Testis (tissue), 5 donors: Measurements from ENCODE around the gene ERICH2. TPM values are rescaled to one million over a fixed set of nuclear protein-coding genes. Genes with fewer than 3 reads are reported as not detected.

Experiments
- DNase-seq: peaks from one replicate; pipeline ENCODE4 v3.0.0-alpha.2; 2019
- H3K27ac ChIP-seq, 2 donors: fragments of 200-600 bp; sonication (generic); one replicate each; pipeline ENCODE4 v1.5.1; 2019
- H3K27me3 ChIP-seq: fragments of 200-600 bp; sonication (generic); one replicate; pipeline ENCODE4 v1.5.1; 2019
- H3K36me3 ChIP-seq: fragments of 200-600 bp; sonication (generic); one replicate; pipeline ENCODE4 v1.5.1; 2017; ENCODE audit warnings: low read depth; ENCODE audit errors: missing control alignments
- H3K4me1 ChIP-seq: fragments of 200-600 bp; sonication (generic); one replicate; pipeline ENCODE4 v1.5.1; 2019
- H3K4me3 ChIP-seq, 2 donors: fragments of 200-600 bp; sonication (generic); one replicate each; pipeline ENCODE4 v1.5.1; 2017 to 2019
- H3K9me3 ChIP-seq: fragments of 200-600 bp; sonication (generic); one replicate; pipeline ENCODE4 v1.5.1; 2017
- CTCF ChIP-seq, 3 experiments: fragments of 450-650 bp in 2 of 3; fragments of 200-600 bp in 1 of 3; sonication (generic) in 1 of 3; IDR thresholded peaks; one replicate each; pipeline ENCODE4 v1.5.1; 2016 to 2019; ENCODE audit warnings: antibody characterized with exemption in 3 of 3, mild to moderate bottlenecking in 2 of 3, moderate library complexity in 1 of 3
- POLR2A ChIP-seq: fragments of 450-650 bp; IDR thresholded peaks from one replicate; pipeline ENCODE4 v1.6.1; 2017; ENCODE audit warnings: antibody characterized with exemption, mild to moderate bottlenecking, moderate library complexity
- WGBS, 2 donors: methylation state at CpG; one replicate each; pipeline ENCODE4 v1.1.5; 2018; 5-methylcytosine and 5-hydroxymethylcytosine counted together
- intact Hi-C: fragments of 100-400 bp; cut with DNase I; formaldehyde crosslinking; loops from one replicate; pipeline ENCODE4 v1.15.1; 2023; ENCODE audit warnings: low total_unique reads
- long read RNA-seq, 2 donors: transcript quantifications; one replicate each; lab custom pipeline, GENCODE V29; 2026
- polyA plus RNA-seq: library from polyadenylated mRNA; stranded (reverse); fragments of 350-450 nt; fragmentation: Illumina TruSeq; extraction: RNeasy Lipid Tissue Mini Kit (QIAGEN cat#74804); gene quantifications from one replicate; pipeline ENCODE4 v1.2.3, GENCODE V29; 2014; ENCODE audit warnings: low read depth, low replicate concordance; ENCODE audit not compliant: insufficient read depth
- total RNA-seq, 2 donors: library from RNA; depleted of rRNA; stranded (reverse); fragments of >200 nt; gene quantifications; one replicate each; pipeline ENCODE4 v1.2.3, GENCODE V29; 2016

The ERICH2 gene
- 10 to 100 TPM; 36.5 to 78.8 TPM for total RNA-seq
- polyA plus RNA-seq = 126 TPM
- long read RNA-seq, donor 1 = 0 reads
- long read RNA-seq, donor 2 = 0 reads

- DNase-seq = peak; percentile 68
- peak within 1 kb of the TSS; percentile 69 to 78 for H3K4me3 ChIP-seq
- H3K9me3 ChIP-seq = no peaks in the 10 kb centered on the region
- intact Hi-C loops = no loop called here
- H3K4me1 ChIP-seq = peaks cover 5% of the 10 kb centered on the region
- TF ChIP-seq CTCF (IDR thresholded peaks at IDR 0.05) (no peak), POLR2A (no peak)
- 3 to 4% methylated on average over 11 to 13 of the region's 13 CpGs for WGBS, 2 donors
- no peaks in the 10 kb centered on the region for H3K36me3 ChIP-seq
- peak within 1 kb of the TSS; percentile 56 to 67 for H3K27ac ChIP-seq
- H3K27me3 ChIP-seq = no peaks in the 10 kb centered on the region
Measured at GRCh38 chr2:170770008-170770605, at the start of gene ERICH2. TSS of gene ERICH2 (plus strand) at chr2:170770378. CDS start at chr2:170770682, 304 bp downstream.

GRCh38 chr2:170721678-170722077 is 48.5 kb upstream of the ERICH2 start:
- Histone ChIP-seq H3K4me1 (peaks cover 6% of the 10 kb centered on the region), H3K36me3 (no peaks in the 10 kb centered on the region), H3K27ac (no peak overlapping the region), H3K27me3 (no peaks in the 10 kb centered on the region), H3K9me3 (no peaks in the 10 kb centered on the region), H3K4me3 (no peak overlapping the region)
- no peak for TF ChIP-seq CTCF (IDR thresholded peaks at IDR 0.05)
- TF ChIP-seq POLR2A = no peak
- no peak for DNase-seq
- intact Hi-C loops = no loop called here
- WGBS, 2 donors = 89 to 92% methylated on average over 3 of the region's 3 CpGs

GRCh38 chr2:170722301-170722700 is 47.9 kb upstream of the ERICH2 start:
- no peak overlapping the region for H3K4me3 ChIP-seq
- H3K27ac ChIP-seq = no peak overlapping the region
- no peak for DNase-seq
- peaks cover 2% of the 10 kb centered on the region for H3K4me1 ChIP-seq
- intact Hi-C loops = no loop called here
- TF ChIP-seq CTCF (IDR thresholded peaks at IDR 0.05) (no peak), POLR2A (no peak)
- H3K9me3 ChIP-seq = no peaks in the 10 kb centered on the region
- no peaks in the 10 kb centered on the region for H3K36me3 ChIP-seq
- no peaks in the 10 kb centered on the region for H3K27me3 ChIP-seq

- intact Hi-C loops = no loop called here
- TF ChIP-seq POLR2A = no peak
- no peak for TF ChIP-seq CTCF (IDR thresholded peaks at IDR 0.05)
- Histone ChIP-seq H3K27ac (no peak overlapping the region), H3K27me3 (no peaks in the 10 kb centered on the region), H3K4me1 (no peaks in the 10 kb centered on the region), H3K4me3 (no peak overlapping the region), H3K36me3 (no peaks in the 10 kb centered on the region), H3K9me3 (no peaks in the 10 kb centered on the region)
- WGBS, 2 donors = 69 to 85% methylated on average over 2 of the region's 2 CpGs
- no peak for DNase-seq
Measured at GRCh38 chr2:170723446-170723958, 46.7 kb upstream of the ERICH2 start.
